ENCODE data around the gene IL4R. TPM values are rescaled to one million over a fixed set of nuclear protein-coding genes. Genes with fewer than 3 reads are reported as not detected.

IL4R gene
- total RNA-seq, 1 donor from 2014 or later: 12.3 TPM

GRCh38 chr16:27275394-27275793 lies 38.4 kb upstream of the IL4R start:
- no peak overlapping the region for H3K4me3 Mint-ChIP-seq
- H3K27ac Mint-ChIP-seq: no peak overlapping the region
- H3K36me3 Mint-ChIP-seq: no peaks in the 10 kb centered on the region
- H3K27me3 Mint-ChIP-seq: no peaks in the 10 kb centered on the region
- H3K9me3 Mint-ChIP-seq: peaks cover 4% of the 10 kb centered on the region
- H3K4me1 Mint-ChIP-seq (ENCODE audit: unreplicated experiment): no peaks in the 10 kb centered on the region
- TF ChIP-seq CTCF (conservative IDR thresholded peaks at IDR 0.05): no peak
- no peak for DNase-seq (ENCODE audit: extremely low spot score, unreplicated experiment)

- Mint-ChIP-seq H3K27me3 (peaks cover 5% of the 10 kb centered on the region), H3K4me1 (ENCODE audit: unreplicated experiment) (no peaks in the 10 kb centered on the region), H3K9me3 (no peaks in the 10 kb centered on the region), H3K36me3 (no peaks in the 10 kb centered on the region), H3K4me3 (no peak overlapping the region), H3K27ac (no peak overlapping the region)
- no peak for TF ChIP-seq CTCF (conservative IDR thresholded peaks at IDR 0.05)
- DNase-seq (ENCODE audit: extremely low spot score, unreplicated experiment): peak; percentile 3
Observed at GRCh38 chr16:27281243-27281642, 32.5 kb upstream of the IL4R start.

GRCh38 chr16:27284865-27285675 lies 28.7 kb upstream of the IL4R start:
- no peaks in the 10 kb centered on the region for H3K36me3 Mint-ChIP-seq
- peak; percentile 42 for DNase-seq (ENCODE audit: extremely low spot score, unreplicated experiment)
- peaks cover 5% of the 10 kb centered on the region for H3K27me3 Mint-ChIP-seq
- H3K9me3 Mint-ChIP-seq: no peaks in the 10 kb centered on the region
- no peak overlapping the region for H3K4me3 Mint-ChIP-seq
- H3K27ac Mint-ChIP-seq: no peak overlapping the region
- TF ChIP-seq CTCF (conservative IDR thresholded peaks at IDR 0.05): no peak
- no peaks in the 10 kb centered on the region for H3K4me1 Mint-ChIP-seq (ENCODE audit: unreplicated experiment)

- Mint-ChIP-seq H3K9me3 (no peaks in the 10 kb centered on the region), H3K27ac (no peak overlapping the region)
Observed at GRCh38 chr16:27285676-27286196, 28.0 kb upstream of the IL4R start.

GRCh38 chr16:27286451-27286850 lies 27.3 kb upstream of the IL4R start:
- Mint-ChIP-seq H3K27me3 (peaks cover 3% of the 10 kb centered on the region), H3K9me3 (no peaks in the 10 kb centered on the region), H3K4me1 (ENCODE audit: unreplicated experiment) (no peaks in the 10 kb centered on the region), H3K36me3 (no peaks in the 10 kb centered on the region), H3K27ac (no peak overlapping the region), H3K4me3 (no peak overlapping the region)
- no peak for TF ChIP-seq CTCF (conservative IDR thresholded peaks at IDR 0.05)
- DNase-seq (ENCODE audit: extremely low spot score, unreplicated experiment): no peak

More at GRCh38 chr16:27285676-27286196, 28.0 kb upstream of the IL4R start:
- peaks cover 5% of the 10 kb centered on the region for H3K27me3 Mint-ChIP-seq
- no peak overlapping the region for H3K4me3 Mint-ChIP-seq
- H3K4me1 Mint-ChIP-seq (ENCODE audit: unreplicated experiment): no peaks in the 10 kb centered on the region
- peak; percentile 13 for DNase-seq (ENCODE audit: extremely low spot score, unreplicated experiment)
- no peak for TF ChIP-seq CTCF (conservative IDR thresholded peaks at IDR 0.05)
- no peaks in the 10 kb centered on the region for H3K36me3 Mint-ChIP-seq

All from type B pancreatic cell (in vitro differentiated cells).